ENCODE results near the gene CREB3. TPM values are rescaled to one million over a fixed set of nuclear protein-coding genes. Genes with fewer than 3 reads are reported as not detected.
A peak's percentile ranks its signal among the peaks of the same experiment; 100 is the strongest.

CREB3 gene
- total RNA-seq, 1 donor from 2014 or later, result 33.2 TPM

DNA sequence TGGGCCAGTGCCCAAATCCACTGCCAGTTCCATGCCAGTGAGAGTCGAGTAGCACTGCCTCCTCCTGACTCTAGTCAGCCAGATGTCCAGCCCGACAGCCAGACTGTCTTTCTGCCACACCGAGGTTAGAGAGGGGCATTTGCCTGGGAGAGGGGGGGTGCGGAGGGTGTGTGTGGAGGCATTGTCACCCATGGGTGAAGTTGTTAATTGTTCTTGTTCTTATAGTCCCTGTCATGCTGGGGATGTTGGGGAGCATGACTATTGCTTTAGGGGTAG lies 17.7 kb downstream of the CREB3 start:
- no peak for DNase-seq (ENCODE audit: low spot score, unreplicated experiment)
- peak overlapping the region; percentile 93 for H3K4me3 Mint-ChIP-seq (ENCODE audit: low read depth)
- H3K27me3 Mint-ChIP-seq, result no peaks in the 10 kb centered on the region
- H3K9me3 Mint-ChIP-seq (ENCODE audit: low read depth), result no peaks in the 10 kb centered on the region
- H3K36me3 Mint-ChIP-seq (ENCODE audit: insufficient read depth), result peaks cover 18% of the 10 kb centered on the region
- TF ChIP-seq, protein P1, sequence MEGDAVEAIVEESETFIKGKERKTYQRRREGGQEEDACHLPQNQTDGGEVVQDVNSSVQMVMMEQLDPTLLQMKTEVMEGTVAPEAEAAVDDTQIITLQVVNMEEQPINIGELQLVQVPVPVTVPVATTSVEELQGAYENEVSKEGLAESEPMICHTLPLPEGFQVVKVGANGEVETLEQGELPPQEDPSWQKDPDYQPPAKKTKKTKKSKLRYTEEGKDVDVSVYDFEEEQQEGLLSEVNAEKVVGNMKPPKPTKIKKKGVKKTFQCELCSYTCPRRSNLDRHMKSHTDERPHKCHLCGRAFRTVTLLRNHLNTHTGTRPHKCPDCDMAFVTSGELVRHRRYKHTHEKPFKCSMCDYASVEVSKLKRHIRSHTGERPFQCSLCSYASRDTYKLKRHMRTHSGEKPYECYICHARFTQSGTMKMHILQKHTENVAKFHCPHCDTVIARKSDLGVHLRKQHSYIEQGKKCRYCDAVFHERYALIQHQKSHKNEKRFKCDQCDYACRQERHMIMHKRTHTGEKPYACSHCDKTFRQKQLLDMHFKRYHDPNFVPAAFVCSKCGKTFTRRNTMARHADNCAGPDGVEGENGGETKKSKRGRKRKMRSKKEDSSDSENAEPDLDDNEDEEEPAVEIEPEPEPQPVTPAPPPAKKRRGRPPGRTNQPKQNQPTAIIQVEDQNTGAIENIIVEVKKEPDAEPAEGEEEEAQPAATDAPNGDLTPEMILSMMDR (IDR thresholded peaks at IDR 0.05; ENCODE audit: unreplicated experiment), result no peak
- H3K27ac Mint-ChIP-seq, result no peak overlapping the region
- H3K4me1 Mint-ChIP-seq (ENCODE audit: low read depth), result peaks cover 32% of the 10 kb centered on the region

DNA sequence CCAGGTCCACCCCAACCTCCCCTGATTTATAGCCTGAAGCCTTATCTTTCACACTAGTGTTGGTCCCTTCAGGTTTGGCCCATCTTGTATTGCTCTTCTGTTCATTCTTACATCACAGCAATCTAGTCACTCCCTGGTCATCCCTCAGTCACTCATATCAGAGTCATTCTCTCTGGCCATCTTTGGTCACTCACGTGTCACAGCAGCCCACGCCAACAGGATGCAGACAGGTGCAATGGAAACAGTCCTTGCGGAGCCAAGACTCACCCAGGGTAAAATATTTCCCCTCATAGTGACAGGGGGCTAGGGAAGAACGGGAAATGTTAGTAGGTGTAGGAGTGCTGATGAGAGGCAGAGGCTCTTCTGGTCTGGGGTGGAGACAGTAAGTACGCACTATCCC lies 21.0 kb downstream of the CREB3 start:
- no peak overlapping the region for H3K27ac Mint-ChIP-seq
- no peak overlapping the region for H3K4me3 Mint-ChIP-seq (ENCODE audit: low read depth)
- H3K4me1 Mint-ChIP-seq (ENCODE audit: low read depth), result peaks cover 17% of the 10 kb centered on the region
- no peak for DNase-seq (ENCODE audit: low spot score, unreplicated experiment)
- no peaks in the 10 kb centered on the region for H3K9me3 Mint-ChIP-seq (ENCODE audit: low read depth)
- TF ChIP-seq, protein P1 (IDR thresholded peaks at IDR 0.05; ENCODE audit: unreplicated experiment), result no peak
- peaks cover 15% of the 10 kb centered on the region for H3K36me3 Mint-ChIP-seq (ENCODE audit: insufficient read depth)
- H3K27me3 Mint-ChIP-seq, result no peaks in the 10 kb centered on the region

DNA sequence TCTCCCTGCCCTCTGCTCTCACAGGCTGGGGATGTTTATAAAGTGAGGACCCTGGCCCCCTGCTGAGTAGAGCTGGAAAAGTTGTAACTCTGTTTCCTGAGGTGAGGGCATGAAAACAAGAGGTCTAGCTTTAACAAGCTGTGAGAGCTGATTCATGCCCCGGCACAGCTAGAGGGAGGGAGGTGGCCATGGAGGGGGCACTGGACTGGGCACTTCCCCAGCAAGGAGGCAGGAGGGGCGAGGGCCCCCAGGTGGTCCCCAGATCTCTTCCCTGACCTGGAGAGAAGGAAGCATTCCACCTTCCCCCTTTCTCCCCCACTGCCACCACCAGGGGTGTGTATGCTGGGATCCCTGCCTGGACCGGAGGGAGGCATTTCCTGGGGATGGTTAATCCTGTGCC lies 21.8 kb downstream of the CREB3 start, which contains the start of gene MSMP:
MSMP (minus strand) TSS at position 13 of the 400 bp plus-strand sequence. CDS start 147 bp downstream, outside the sequence.
- H3K4me1 Mint-ChIP-seq (ENCODE audit: low read depth), result peaks cover 22% of the 10 kb centered on the region
- no peak within 1 kb of the TSS for H3K4me3 Mint-ChIP-seq (ENCODE audit: low read depth)
- no peak within 1 kb of the TSS for H3K27ac Mint-ChIP-seq

DNA sequence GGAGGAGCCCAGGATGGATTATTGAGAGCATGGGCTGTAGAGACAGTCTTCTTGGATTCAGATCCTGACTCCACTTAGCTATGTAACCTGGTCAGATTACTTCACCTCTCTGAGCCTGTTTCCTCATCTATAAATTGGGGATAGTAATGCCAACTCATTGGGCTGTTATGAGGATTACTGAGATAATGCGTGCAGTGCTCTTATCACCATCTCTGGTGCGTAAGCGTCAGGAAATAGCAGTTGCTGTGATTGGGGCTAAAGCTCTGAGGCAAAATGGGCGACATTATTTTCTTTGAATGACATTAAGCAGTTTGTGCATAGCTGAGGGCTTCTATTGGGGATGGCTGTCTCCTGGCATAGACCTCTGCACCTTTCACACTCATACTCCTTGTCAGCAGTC lies 22.6 kb downstream of the CREB3 start:
- no peak overlapping the region for H3K4me3 Mint-ChIP-seq (ENCODE audit: low read depth)
- no peak for DNase-seq (ENCODE audit: low spot score, unreplicated experiment)
- H3K27ac Mint-ChIP-seq, result no peak overlapping the region
- H3K36me3 Mint-ChIP-seq (ENCODE audit: insufficient read depth), result peaks cover 16% of the 10 kb centered on the region
- H3K9me3 Mint-ChIP-seq (ENCODE audit: low read depth), result no peaks in the 10 kb centered on the region
- H3K4me1 Mint-ChIP-seq (ENCODE audit: low read depth), result peaks cover 23% of the 10 kb centered on the region
- TF ChIP-seq, protein P1 (IDR thresholded peaks at IDR 0.05; ENCODE audit: unreplicated experiment), result no peak
- no peaks in the 10 kb centered on the region for H3K27me3 Mint-ChIP-seq

More for the DNA sequence above, 21.8 kb downstream of the CREB3 start, which contains the start of gene MSMP:
- no peak for DNase-seq (ENCODE audit: low spot score, unreplicated experiment)
- TF ChIP-seq, protein P1 (IDR thresholded peaks at IDR 0.05; ENCODE audit: unreplicated experiment), result no peak
- H3K36me3 Mint-ChIP-seq (ENCODE audit: insufficient read depth), result peaks cover 15% of the 10 kb centered on the region
- no peaks in the 10 kb centered on the region for H3K27me3 Mint-ChIP-seq
- H3K9me3 Mint-ChIP-seq (ENCODE audit: low read depth), result no peaks in the 10 kb centered on the region

DNA sequence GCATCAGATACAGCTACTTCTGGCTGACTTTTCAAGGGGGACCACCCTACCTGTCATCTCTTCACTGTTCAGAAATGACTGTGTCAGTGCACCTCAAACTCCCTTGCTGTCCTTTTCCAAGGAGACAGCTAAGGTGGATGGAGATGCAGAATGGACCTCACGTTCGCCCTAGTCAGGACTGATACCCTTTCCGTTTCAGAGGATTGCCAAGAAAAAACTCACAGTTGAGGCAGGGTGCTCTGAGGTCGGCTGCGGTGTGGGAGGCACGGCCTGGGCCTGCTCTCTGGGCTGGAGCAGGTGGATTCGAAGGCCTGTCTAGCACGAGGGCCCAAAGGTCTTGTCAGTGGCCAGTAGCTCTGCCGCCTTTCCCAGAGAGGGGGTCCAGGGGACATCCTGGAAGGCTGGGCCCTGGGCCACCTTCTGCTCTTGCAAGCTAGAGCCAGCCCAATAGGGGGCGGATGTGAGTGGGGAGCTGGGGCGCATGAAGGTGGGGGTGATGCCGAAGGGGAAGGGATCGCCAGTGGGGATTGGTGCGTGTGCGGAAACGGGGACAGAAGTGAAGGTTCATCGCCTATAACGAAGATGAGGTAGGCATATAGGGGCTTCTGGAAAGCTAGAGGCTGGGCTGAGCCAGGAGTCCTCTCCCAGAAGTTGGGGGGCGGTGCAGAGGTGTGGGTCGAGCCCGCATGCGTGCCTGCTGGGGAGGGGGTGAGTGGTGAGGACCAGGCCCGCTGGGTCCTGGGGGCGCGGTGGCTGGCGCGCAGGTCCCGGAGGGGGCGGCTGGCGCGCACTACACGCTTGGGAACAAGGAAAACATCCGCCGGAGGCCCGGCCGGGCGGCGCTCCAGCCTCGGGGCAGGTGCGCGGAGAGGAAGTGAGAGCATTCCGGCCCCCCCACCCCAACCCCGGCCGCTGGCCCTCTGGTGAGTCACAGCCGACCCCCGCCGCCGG lies 24.1 kb downstream of the CREB3 start:
- Mint-ChIP-seq H3K9me3 (ENCODE audit: low read depth) (no peaks in the 10 kb centered on the region), H3K27ac (peak overlapping the region; percentile 97), H3K4me1 (ENCODE audit: low read depth) (peaks cover 30% of the 10 kb centered on the region), H3K27me3 (no peaks in the 10 kb centered on the region), H3K4me3 (ENCODE audit: low read depth) (peak overlapping the region; percentile 97), H3K36me3 (ENCODE audit: insufficient read depth) (peaks cover 13% of the 10 kb centered on the region)
- peak; percentile 75 for DNase-seq (ENCODE audit: low spot score, unreplicated experiment)
- TF ChIP-seq, protein P1 (IDR thresholded peaks at IDR 0.05; ENCODE audit: unreplicated experiment), result peak; percentile 64

Measured in progenitor cell of endocrine pancreas (in vitro differentiated cells).